ENCODE results near the gene SMYD3. TPM values are rescaled to one million over a fixed set of nuclear protein-coding genes. Genes with fewer than 3 reads are reported as not detected.
A peak's percentile ranks its signal among the peaks of the same experiment; 100 is the strongest.

Gene SMYD3
- total and polyA plus RNA-seq, 5 donors = 6.8 to 11.6 (median 9.9) TPM

DNA sequence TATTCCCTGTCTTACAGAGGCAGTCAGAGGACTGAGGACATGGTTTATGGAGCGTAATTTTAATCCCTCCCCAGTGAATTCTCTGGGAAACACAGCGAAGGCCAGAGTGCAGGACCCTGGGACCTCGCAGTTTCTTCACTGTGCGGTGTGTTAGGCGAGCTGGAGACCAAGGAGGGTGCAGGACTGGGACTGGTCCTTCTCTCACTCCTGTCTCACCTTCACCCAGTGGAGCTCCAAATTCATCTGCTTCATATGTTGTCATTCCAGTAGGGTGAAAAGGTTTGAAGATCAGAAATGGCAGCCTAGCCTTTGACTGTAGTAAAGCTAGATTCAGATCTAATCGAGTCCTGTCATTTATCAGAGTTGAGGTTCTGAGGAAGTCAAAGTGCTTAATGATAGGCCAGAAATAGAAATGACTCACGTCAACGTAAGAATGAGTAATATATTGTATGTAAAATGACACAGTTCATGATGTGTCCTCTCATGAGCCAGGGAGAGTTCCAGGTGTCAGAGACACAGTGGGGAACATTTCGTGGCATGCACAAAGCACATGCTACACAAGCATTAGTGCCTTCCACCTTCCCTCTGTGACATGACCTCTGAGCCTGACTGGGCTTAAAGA lies 647.5 kb downstream of the SMYD3 start:
- WGBS = 76% methylated on average over 9 of the region's 9 CpGs
- ATAC-seq = peak in 1 of 2 donors; percentile 23
- Histone ChIP-seq H3K4me3 (ENCODE audit: low read length) (no peak overlapping the region), H3K4me1 (ENCODE audit: control insufficient read depth, insufficient read depth, low read length) (peaks cover 3% of the 10 kb centered on the region), H3K9me3 (ENCODE audit: control insufficient read depth, low read length) (no peaks in the 10 kb centered on the region), H3K27me3 (ENCODE audit: control insufficient read depth, insufficient read depth) (no peaks in the 10 kb centered on the region), H3K27ac (ENCODE audit: low read length) (no peak overlapping the region)
- no peak for DNase-seq
- intact Hi-C loops (cut with DNase I) = no loop called here

DNA sequence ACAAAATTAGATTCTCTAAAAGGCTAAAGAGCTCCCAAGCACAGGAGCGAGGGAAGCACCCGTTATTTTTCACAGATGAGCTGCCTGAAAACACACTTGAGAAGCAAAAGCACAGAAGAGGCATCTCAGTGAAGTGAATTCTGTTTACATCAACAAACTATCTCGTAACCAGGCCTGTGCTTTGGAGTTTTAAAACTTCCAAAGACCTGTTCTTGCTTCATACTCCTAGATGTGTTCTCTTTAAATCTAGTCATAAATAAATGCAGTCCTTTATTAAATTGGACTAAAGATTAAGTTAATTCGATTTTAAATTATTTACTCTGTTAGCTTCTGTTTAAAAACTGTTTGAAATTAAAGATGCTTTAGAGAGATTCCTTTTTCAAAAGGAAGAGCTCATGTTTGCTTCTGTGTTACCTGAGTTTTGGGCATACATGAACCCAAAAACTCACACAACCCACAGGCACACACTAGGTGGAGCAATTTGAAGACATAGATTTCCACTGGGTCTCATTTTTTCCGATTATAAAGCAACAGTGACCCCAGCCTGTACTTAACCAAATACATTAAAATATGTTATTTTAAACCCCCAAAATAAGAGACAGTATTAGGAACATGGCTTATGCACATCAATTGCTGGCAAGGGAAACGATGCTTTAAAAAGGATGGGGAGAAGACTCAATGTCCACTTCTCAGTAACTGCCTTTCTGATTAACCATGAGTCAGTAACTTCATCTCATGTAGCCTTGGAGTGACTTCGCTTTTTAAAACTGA lies 648.2 kb downstream of the SMYD3 start:
- no peak for ATAC-seq
- Histone ChIP-seq H3K27me3 (ENCODE audit: control insufficient read depth, insufficient read depth) (no peaks in the 10 kb centered on the region), H3K27ac (ENCODE audit: low read length) (no peak overlapping the region), H3K9me3 (ENCODE audit: control insufficient read depth, low read length) (no peaks in the 10 kb centered on the region), H3K4me1 (ENCODE audit: control insufficient read depth, insufficient read depth, low read length) (peaks cover 3% of the 10 kb centered on the region), H3K4me3 (ENCODE audit: low read length) (no peak overlapping the region)
- DNase-seq = no peak
- intact Hi-C loops (cut with DNase I) = no loop called here
- WGBS = 72% methylated on average over 7 of the region's 7 CpGs

DNA sequence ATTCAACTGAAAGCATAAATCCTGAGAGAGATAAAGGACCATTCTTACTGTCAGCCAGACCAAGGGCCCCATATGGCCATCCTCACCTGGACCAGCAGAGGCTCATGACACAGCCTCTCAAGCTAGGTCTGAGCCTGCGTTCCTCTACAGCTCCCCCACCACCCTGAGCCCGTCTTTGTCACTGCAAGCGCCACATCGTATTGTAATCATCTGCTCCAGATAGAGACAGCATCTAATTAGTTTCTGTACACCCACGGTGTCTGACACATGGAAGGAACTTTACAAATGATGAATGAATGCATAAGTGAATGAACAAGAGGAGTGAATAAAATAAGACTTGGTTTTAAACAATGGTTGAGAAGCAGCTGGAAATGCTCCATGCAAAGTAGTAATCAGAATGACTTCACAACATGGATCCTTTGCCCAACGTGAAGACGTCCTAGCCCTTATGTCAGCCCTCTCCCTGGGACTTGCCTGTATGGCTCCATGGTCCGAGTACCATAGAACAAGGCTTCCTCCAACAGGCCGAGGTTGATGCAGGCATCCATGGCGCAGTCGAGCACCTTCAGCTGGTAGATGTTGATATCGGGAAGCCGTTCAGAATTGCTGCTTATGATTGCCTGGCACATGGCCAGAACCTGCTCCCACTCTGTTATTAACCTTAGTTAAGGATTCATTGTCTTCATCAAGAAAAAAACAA lies 648.9 kb downstream of the SMYD3 start:
- DNase-seq (no peak), ATAC-seq (no peak)
- Histone ChIP-seq H3K27ac (ENCODE audit: low read length) (no peak overlapping the region), H3K9me3 (ENCODE audit: control insufficient read depth, low read length) (no peaks in the 10 kb centered on the region), H3K4me3 (ENCODE audit: low read length) (no peak overlapping the region), H3K4me1 (ENCODE audit: control insufficient read depth, insufficient read depth, low read length) (peaks cover 3% of the 10 kb centered on the region), H3K27me3 (ENCODE audit: control insufficient read depth, insufficient read depth) (no peaks in the 10 kb centered on the region)
- intact Hi-C loops (cut with DNase I) = no loop called here
- WGBS = 92% methylated on average over 13 of the region's 13 CpGs

DNA sequence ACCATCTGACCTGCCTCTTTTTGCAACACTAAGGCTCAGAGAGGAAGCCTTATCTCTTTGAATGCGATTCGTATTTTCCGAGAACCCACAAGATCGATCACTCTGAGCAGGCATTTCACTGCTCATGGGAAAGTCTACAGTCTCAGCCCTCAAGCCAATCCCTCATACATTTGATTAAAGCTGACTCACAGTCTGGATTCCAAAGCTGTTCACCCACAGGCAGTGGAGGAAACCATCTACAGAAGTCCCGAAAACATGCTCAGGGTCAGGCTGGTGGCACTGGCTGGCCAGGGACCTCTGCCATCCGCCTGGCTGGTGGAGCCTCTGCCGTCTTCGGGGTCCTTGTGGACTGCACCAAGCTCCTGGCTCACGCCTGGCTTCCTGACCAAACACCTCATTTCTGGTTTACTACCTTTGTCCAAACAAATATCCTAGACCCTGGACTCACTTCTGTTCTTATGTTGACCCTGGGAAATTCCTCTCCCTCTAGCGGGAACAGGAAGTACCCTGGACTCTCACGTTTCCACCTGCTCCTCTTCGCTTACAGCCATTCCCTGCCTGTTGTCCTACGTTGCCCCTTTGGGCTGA lies 650.0 kb downstream of the SMYD3 start:
- Histone ChIP-seq H3K9me3 (ENCODE audit: control insufficient read depth, low read length) (no peaks in the 10 kb centered on the region), H3K4me1 (ENCODE audit: control insufficient read depth, insufficient read depth, low read length) (peaks cover 3% of the 10 kb centered on the region), H3K27ac (ENCODE audit: low read length) (no peak overlapping the region), H3K4me3 (ENCODE audit: low read length) (no peak overlapping the region), H3K27me3 (ENCODE audit: control insufficient read depth, insufficient read depth) (no peaks in the 10 kb centered on the region)
- no peak for ATAC-seq
- intact Hi-C loops (cut with DNase I) = no loop called here
- WGBS = 70% methylated on average over 13 of the region's 13 CpGs
- DNase-seq = no peak

DNA sequence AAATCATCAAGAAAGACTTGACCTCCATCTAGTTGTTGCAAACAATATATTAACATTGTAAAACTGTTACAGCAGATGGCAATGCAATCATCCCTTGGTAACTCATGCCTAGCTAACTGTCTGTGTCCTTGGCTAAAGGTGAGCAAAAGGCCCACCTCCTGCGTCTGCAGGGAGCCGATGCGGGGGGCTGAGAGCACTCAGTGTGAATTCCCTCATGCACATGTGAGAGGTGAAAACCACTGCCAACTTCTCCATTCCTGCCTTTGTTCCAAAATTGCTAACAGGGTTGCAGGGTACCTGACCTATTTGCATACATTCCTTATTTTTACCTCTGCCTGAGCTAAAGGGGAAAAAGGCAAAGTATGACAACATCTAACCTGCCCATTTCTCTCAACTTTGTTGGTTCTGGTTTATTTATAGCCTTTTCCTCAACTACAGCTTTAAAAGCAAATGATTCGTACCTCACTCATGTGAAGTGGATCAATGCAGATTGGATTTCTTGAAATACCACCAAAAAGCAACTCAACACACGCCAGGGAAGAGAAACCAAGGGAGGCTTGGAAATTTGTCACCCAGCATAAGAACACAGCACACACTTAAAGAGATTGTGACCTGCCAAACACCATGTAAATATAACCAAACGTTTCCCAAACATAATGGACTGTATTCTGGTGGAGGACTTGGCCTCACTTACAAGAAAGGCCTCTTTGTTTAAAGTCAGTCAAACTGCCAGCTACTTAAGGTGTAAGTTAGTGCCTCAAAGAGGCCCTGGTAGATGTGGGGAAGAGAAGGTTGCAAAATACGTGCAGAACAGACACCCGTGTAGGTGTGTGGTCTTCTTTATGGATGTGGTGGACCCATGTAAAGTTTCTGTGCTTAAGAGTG lies 651.0 kb downstream of the SMYD3 start:
- intact Hi-C loops (cut with DNase I) = no loop called here
- 82% methylated on average over 8 of the region's 8 CpGs for WGBS
- Histone ChIP-seq H3K9me3 (ENCODE audit: control insufficient read depth, low read length) (no peaks in the 10 kb centered on the region), H3K27ac (ENCODE audit: low read length) (no peak overlapping the region), H3K4me3 (ENCODE audit: low read length) (no peak overlapping the region), H3K27me3 (ENCODE audit: control insufficient read depth, insufficient read depth) (no peaks in the 10 kb centered on the region), H3K4me1 (ENCODE audit: control insufficient read depth, insufficient read depth, low read length) (peaks cover 3% of the 10 kb centered on the region)
- no peak for DNase-seq
- ATAC-seq = no peak

DNA sequence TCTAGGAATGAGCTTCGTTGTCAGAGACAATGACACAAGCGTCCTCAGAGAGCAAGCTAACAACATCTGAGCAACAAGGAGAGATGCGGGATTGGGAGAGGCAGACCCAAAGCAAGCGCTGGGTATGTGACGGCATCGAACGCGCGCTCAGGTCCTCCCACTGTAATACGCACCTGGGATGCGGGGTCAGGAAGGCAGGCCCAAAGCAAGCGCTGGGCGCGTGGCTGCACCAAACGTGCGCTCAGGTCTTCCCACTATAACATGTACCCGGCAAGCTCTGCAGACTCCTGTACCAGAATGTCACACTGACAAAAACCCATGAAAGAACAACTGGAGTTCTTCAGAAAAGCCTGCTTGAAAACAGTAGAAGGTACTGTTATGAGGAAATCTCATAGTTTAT lies 653.8 kb downstream of the SMYD3 start:
- no peak overlapping the region for H3K27ac ChIP-seq (ENCODE audit: low read length)
- no peaks in the 10 kb centered on the region for H3K4me1 ChIP-seq (ENCODE audit: control insufficient read depth, insufficient read depth, low read length)
- intact Hi-C loops (cut with DNase I) = no loop called here
- ATAC-seq = no peak
- no peak for DNase-seq
- no peak overlapping the region for H3K4me3 ChIP-seq (ENCODE audit: low read length)
- WGBS = 98% methylated on average over 17 of the region's 17 CpGs
- no peaks in the 10 kb centered on the region for H3K27me3 ChIP-seq (ENCODE audit: control insufficient read depth, insufficient read depth)
- H3K9me3 ChIP-seq (ENCODE audit: control insufficient read depth, low read length) = no peaks in the 10 kb centered on the region

DNA sequence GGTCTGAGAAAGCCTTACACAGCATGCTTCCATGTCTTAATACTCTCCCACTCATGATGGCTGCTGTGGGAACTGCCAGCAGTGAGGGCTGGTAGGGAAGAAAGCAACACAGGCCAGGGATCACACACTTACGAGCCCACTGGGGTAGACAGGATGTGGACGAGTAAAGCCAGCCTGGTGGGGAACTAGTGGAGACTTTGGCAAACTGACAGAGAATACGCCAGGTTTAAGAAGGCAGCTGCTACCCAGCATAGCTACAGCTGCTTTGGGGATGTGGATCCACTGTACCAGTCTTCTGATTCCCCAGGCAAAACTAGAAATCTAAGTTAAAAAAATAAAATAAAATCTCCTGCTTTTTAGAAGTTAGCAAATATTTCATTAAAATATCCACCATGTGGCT lies 664.0 kb downstream of the SMYD3 start:
- Histone ChIP-seq H3K27ac (ENCODE audit: low read length) (no peak overlapping the region), H3K9me3 (ENCODE audit: control insufficient read depth, low read length) (no peaks in the 10 kb centered on the region), H3K27me3 (ENCODE audit: control insufficient read depth, insufficient read depth) (no peaks in the 10 kb centered on the region), H3K4me1 (ENCODE audit: control insufficient read depth, insufficient read depth, low read length) (no peaks in the 10 kb centered on the region), H3K4me3 (ENCODE audit: low read length) (no peak overlapping the region)
- intact Hi-C loops (cut with DNase I) = no loop called here
- ATAC-seq (no peak), DNase-seq (no peak)
- 69% methylated on average over 3 of the region's 3 CpGs for WGBS

DNA sequence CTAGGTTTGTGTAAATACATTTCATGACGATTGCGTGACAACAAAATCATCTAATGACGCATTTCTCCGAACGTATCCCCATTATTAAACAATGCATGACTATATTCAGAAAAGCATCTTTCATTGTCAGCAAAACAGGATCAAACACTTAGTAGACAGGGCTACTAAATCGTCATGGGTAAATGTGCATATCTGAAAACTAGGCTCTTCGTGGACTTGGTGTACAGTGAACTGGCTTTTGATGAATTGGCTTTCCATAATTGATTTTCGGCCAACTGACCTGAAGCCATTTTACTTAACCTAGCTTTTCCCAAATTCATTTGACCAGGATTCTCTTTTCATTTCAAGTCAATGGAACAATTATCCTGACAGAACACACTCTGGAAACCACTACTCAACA lies 665.0 kb downstream of the SMYD3 start:
- Histone ChIP-seq H3K27me3 (ENCODE audit: control insufficient read depth, insufficient read depth) (no peaks in the 10 kb centered on the region), H3K9me3 (ENCODE audit: control insufficient read depth, low read length) (no peaks in the 10 kb centered on the region), H3K4me1 (ENCODE audit: control insufficient read depth, insufficient read depth, low read length) (no peaks in the 10 kb centered on the region), H3K27ac (ENCODE audit: low read length) (no peak overlapping the region), H3K4me3 (ENCODE audit: low read length) (no peak overlapping the region)
- no peak for DNase-seq
- ATAC-seq = no peak
- 90% methylated on average over 8 of the region's 8 CpGs for WGBS
- intact Hi-C loops (cut with DNase I) = no loop called here

DNA sequence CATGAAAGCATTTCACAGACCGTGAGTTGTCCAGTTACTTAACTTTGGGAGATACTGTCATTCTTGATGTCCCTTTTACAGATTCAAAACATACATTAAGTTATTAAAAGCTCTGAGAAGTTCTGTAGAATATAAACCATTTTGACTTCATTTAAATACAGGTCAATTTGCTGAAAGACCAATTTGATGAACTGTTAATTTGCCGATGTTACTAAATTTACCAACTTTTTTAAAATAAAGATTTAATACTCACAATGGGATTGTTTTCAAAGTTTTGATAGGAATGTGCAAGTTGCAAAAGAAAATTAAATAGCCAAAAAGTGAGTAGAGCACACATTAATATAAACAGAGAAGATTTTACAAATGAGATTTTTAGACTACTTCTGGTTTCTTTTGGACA lies 666.1 kb downstream of the SMYD3 start:
- intact Hi-C loops (cut with DNase I) = no loop called here
- H3K27me3 ChIP-seq (ENCODE audit: control insufficient read depth, insufficient read depth) = no peaks in the 10 kb centered on the region
- DNase-seq (no peak), ATAC-seq (no peak)
- no peaks in the 10 kb centered on the region for H3K9me3 ChIP-seq (ENCODE audit: control insufficient read depth, low read length)
- no peak overlapping the region for H3K27ac ChIP-seq (ENCODE audit: low read length)
- H3K4me3 ChIP-seq (ENCODE audit: low read length) = no peak overlapping the region
- 39% methylated on average over 2 of the region's 2 CpGs for WGBS
- no peaks in the 10 kb centered on the region for H3K4me1 ChIP-seq (ENCODE audit: control insufficient read depth, insufficient read depth, low read length)

DNA sequence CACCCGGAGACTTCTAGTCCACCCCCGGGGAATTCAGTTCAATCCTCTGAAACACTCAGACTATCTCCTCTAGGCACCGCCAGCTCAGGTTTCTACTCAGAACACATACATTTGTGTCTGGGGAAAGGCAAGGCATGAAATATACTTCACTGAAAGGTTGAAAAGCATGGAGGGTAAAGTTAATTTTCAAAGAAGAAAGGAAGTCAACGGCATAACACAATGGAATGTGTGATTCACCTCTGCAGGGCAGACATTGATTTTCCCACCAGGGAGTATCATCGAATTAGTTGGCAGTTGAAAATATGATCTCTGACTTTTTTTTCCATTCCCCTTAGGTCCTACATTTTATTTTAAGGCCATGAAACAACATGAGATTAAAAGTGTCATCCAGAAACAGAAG lies 669.4 kb downstream of the SMYD3 start:
- no peaks in the 10 kb centered on the region for H3K4me1 ChIP-seq (ENCODE audit: control insufficient read depth, insufficient read depth, low read length)
- no peak overlapping the region for H3K4me3 ChIP-seq (ENCODE audit: low read length)
- no peaks in the 10 kb centered on the region for H3K27me3 ChIP-seq (ENCODE audit: control insufficient read depth, insufficient read depth)
- ATAC-seq (no peak), DNase-seq (no peak)
- 74% methylated on average over 5 of the region's 5 CpGs for WGBS
- H3K27ac ChIP-seq (ENCODE audit: low read length) = no peak overlapping the region
- intact Hi-C loops (cut with DNase I) = loop anchor here in 1 of 4 donors (10.0 kb wide), 1 partner anchor 167 kb away; no protein-coding TSS in a partner anchor
- H3K9me3 ChIP-seq (ENCODE audit: control insufficient read depth, low read length) = no peaks in the 10 kb centered on the region
